K562 (cell line): Measurements from ENCODE around the gene DUSP28. TPM values are rescaled to one million over a fixed set of nuclear protein-coding genes. Genes with fewer than 3 reads are reported as not detected.
A peak's percentile ranks its signal among the peaks of the same experiment; 100 is the strongest.

Experiments used
- CBX2 ChIP-seq: fragments of 200-600 bp; sonication (generic); IDR thresholded peaks from one replicate; pipeline ENCODE4 v1.6.1; 2012; ENCODE audit warnings: mild to moderate bottlenecking, low read length, inconsistent platforms; ENCODE audit not compliant: insufficient read depth, poor library complexity, severe bottlenecking
- CBX3 ChIP-seq, 2 experiments: IDR thresholded peaks; 1 replicate in 1 of 2; 2 replicates in 1 of 2; pipeline ENCODE4 v1.6.1; 2012; ENCODE audit warnings: inconsistent platforms in 2 of 2, low read length in 2 of 2, borderline replicate concordance in 1 of 2, control low read depth in 1 of 2
- EGR1 ChIP-seq: fragments of 450-650 bp; conservative IDR thresholded peaks from 2 replicates; pipeline ENCODE4 v1.6.1; 2017; ENCODE audit warnings: mild to moderate bottlenecking
- EP400 ChIP-seq: fragments of 450-650 bp; IDR thresholded peaks from 2 replicates; pipeline ENCODE4 v1.6.1; 2017; ENCODE audit warnings: antibody characterized with exemption, mild to moderate bottlenecking, moderate library complexity
- ETV6 ChIP-seq, 3 experiments: fragments of 150-350 bp in 1 of 3; sonication (generic) in 1 of 3; formaldehyde crosslinking in 1 of 3; IDR thresholded peaks; 2 replicates each; pipeline versions ENCODE4 v1.6.1 to v1.8.0; 2014 to 2022; ENCODE audit warnings: borderline replicate concordance in 2 of 3, low read depth in 2 of 3, antibody characterized with exemption in 1 of 3, low read length in 1 of 3, mild to moderate bottlenecking in 1 of 3, missing genetic modification reagents in 1 of 3
- KLF13 ChIP-seq: fragments of 450-650 bp; IDR thresholded peaks from 2 replicates; pipeline ENCODE4 v1.6.1; 2016; ENCODE audit warnings: missing genetic modification characterization, low read depth, mild to moderate bottlenecking, missing compliant biosample characterization, moderate library complexity, borderline replicate concordance
- L3MBTL2 ChIP-seq: fragments of 450-650 bp; IDR thresholded peaks from 2 replicates; pipeline ENCODE4 v1.6.1; 2016; ENCODE audit warnings: mild to moderate bottlenecking, moderate library complexity
- MNT ChIP-seq, 2 experiments: fragments of 450-650 bp; conservative IDR thresholded peaks; 2 replicates each; pipeline ENCODE4 v1.6.1; 2017; ENCODE audit warnings: mild to moderate bottlenecking in 2 of 2, moderate library complexity in 2 of 2
- RB1 ChIP-seq: fragments of 450-650 bp; IDR thresholded peaks from 2 replicates; pipeline ENCODE4 v1.6.1; 2017; ENCODE audit warnings: low read depth, mild to moderate bottlenecking
- SAP30 ChIP-seq: fragments of 200-600 bp; sonication (generic); IDR thresholded peaks from 2 replicates; pipeline ENCODE4 v1.6.1; 2012; ENCODE audit warnings: borderline replicate concordance, low read depth, mild to moderate bottlenecking, moderate library complexity, low read length, control low read depth, inconsistent platforms; ENCODE audit not compliant: insufficient read depth, poor library complexity, severe bottlenecking
- SMAD4 ChIP-seq: fragments of 250-450 bp; sonication (Bioruptor Pico); conservative IDR thresholded peaks from 2 replicates; pipeline ENCODE4 v1.8.0; 2021; ENCODE audit warnings: inconsistent platforms, mild to moderate bottlenecking, moderate library complexity
- SP1 ChIP-seq: sonication (generic); formaldehyde crosslinking; IDR thresholded peaks from 2 replicates; pipeline ENCODE4 v1.8.1; 2022; ENCODE audit warnings: mild to moderate bottlenecking, missing genetic modification reagents
- SPI1 ChIP-seq: IDR thresholded peaks from 2 replicates; pipeline ENCODE4 v1.6.1; 2011; ENCODE audit warnings: low read depth, low read length, control low read depth, borderline replicate concordance
- TBP ChIP-seq: optimal IDR thresholded peaks from 2 replicates; pipeline ENCODE3; 2011; ENCODE audit warnings: low read depth, low read length, improper control_type of control experiment
- U2AF2 ChIP-seq: fragments of 200-400 bp; formaldehyde crosslinking; optimal IDR thresholded peaks from 2 replicates; pipeline ENCODE3; 2017; ENCODE audit warnings: low read depth, mild to moderate bottlenecking, low read length
- ZBTB9 ChIP-seq: fragments of 450-650 bp; formaldehyde crosslinking; IDR thresholded peaks from 2 replicates; pipeline ENCODE4 v1.4.0; 2020; ENCODE audit warnings: mild to moderate bottlenecking, moderate library complexity
- ZNF583 ChIP-seq: fragments of 250-450 bp; sonication (Bioruptor Pico); IDR thresholded peaks from 2 replicates; pipeline ENCODE4 v1.4.0; 2020
- ZNF586 ChIP-seq: fragments of 450-650 bp; formaldehyde crosslinking; conservative IDR thresholded peaks from 2 replicates; pipeline ENCODE4 v1.4.0; 2020; ENCODE audit warnings: mild to moderate bottlenecking, moderate library complexity
- polyA plus RNA-seq, 8 experiments: library from polyadenylated mRNA; depleted of rRNA in 4 of 8; stranded (reverse) in 5 of 8; unstranded in 3 of 8; fragments of >200 nt; fragmentation: Nextera tagmentation in 2 of 8; fragmentation: Illumina TruSeq in 1 of 8; extraction: Ambion mirVana in 2 of 8; extraction: Trizol in 1 of 8; gene quantifications; 2 replicates each; pipeline versions ENCODE4 v1.2.1 to v1.2.3, GENCODE V29; 2011 to 2014; ENCODE audit warnings: inconsistent platforms in 1 of 8, missing spikeins in 1 of 8
- total RNA-seq, 7 experiments: library from RNA; depleted of rRNA in 6 of 7; stranded (reverse); fragments of >200 nt in 6 of 7; fragmentation: Illumina TruSeq in 2 of 7; extraction: Trizol in 2 of 7; gene quantifications; 2 replicates each; pipeline versions ENCODE4 v1.2.1 to v1.2.3, GENCODE V29; 2011 to 2021; ENCODE audit warnings: low replicate concordance in 1 of 7
- TF ChIP-seq, protein P1 (sequence below): fragments of 250-450 bp; sonication (Bioruptor Pico); IDR thresholded peaks from 2 replicates; pipeline ENCODE4 v1.9.0; 2021; ENCODE audit warnings: mild to moderate bottlenecking, inconsistent platforms
- TF ChIP-seq, protein P2 (sequence below): fragments of 450-650 bp; conservative IDR thresholded peaks from 2 replicates; pipeline ENCODE4 v1.6.1; 2016; ENCODE audit warnings: missing genetic modification characterization, low read depth, mild to moderate bottlenecking, control low read depth, missing compliant biosample characterization

The DUSP28 gene
- total and polyA plus RNA-seq, 9 of the 15 experiments (the other 6 are each of a cell fraction or from before 2014, with no cell fraction given): 2.8 to 8.1 (median 4.2) TPM

GRCh38 chr2:240586198-240586918 lies 26.2 kb downstream of the DUSP28 start, which contains the start of gene CAPN10 (continued):
- TF ChIP-seq ZBTB9 (CRISPR knock-in tag): peak; percentile 80; the same call in 1 of the 2 replicates
- peak; percentile 60 for TF ChIP-seq RB1
- peak; percentile 71 to 83; a peak in 3 of 4 replicates for TF ChIP-seq MNT (conservative IDR thresholded peaks at IDR 0.05)
- TF ChIP-seq ZNF586: no peak
- TF ChIP-seq, protein P1, sequence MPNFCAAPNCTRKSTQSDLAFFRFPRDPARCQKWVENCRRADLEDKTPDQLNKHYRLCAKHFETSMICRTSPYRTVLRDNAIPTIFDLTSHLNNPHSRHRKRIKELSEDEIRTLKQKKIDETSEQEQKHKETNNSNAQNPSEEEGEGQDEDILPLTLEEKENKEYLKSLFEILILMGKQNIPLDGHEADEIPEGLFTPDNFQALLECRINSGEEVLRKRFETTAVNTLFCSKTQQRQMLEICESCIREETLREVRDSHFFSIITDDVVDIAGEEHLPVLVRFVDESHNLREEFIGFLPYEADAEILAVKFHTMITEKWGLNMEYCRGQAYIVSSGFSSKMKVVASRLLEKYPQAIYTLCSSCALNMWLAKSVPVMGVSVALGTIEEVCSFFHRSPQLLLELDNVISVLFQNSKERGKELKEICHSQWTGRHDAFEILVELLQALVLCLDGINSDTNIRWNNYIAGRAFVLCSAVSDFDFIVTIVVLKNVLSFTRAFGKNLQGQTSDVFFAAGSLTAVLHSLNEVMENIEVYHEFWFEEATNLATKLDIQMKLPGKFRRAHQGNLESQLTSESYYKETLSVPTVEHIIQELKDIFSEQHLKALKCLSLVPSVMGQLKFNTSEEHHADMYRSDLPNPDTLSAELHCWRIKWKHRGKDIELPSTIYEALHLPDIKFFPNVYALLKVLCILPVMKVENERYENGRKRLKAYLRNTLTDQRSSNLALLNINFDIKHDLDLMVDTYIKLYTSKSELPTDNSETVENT (CRISPR knock-in tag): no peak
- TF ChIP-seq SAP30: peak; percentile 40
- no peak for TF ChIP-seq SMAD4 (CRISPR knock-in tag)
- no peak for TF ChIP-seq SPI1
- no peak for TF ChIP-seq CBX3 (IDR thresholded peaks at IDR 0.05; ENCODE audit: borderline replicate concordance in 1 of 2, low read length in 2 of 2)
- TF ChIP-seq CBX2: no peak
- TF ChIP-seq L3MBTL2: peak; percentile 62; the same call in 1 of the 2 replicates
- TF ChIP-seq, protein P2, sequence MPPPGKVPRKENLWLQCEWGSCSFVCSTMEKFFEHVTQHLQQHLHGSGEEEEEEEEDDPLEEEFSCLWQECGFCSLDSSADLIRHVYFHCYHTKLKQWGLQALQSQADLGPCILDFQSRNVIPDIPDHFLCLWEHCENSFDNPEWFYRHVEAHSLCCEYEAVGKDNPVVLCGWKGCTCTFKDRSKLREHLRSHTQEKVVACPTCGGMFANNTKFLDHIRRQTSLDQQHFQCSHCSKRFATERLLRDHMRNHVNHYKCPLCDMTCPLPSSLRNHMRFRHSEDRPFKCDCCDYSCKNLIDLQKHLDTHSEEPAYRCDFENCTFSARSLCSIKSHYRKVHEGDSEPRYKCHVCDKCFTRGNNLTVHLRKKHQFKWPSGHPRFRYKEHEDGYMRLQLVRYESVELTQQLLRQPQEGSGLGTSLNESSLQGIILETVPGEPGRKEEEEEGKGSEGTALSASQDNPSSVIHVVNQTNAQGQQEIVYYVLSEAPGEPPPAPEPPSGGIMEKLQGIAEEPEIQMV (tag): peak; percentile 57; the same call in 1 of the 2 replicates
- peak; percentile 76 for TF ChIP-seq SP1
- peak; percentile 50 for TF ChIP-seq EGR1
- TF ChIP-seq ZNF583 (CRISPR knock-in tag): no peak
- peak; percentile 82 for TF ChIP-seq EP400
- peak; percentile 70; the same call in 1 of the 2 replicates for TF ChIP-seq KLF13
- no peak for TF ChIP-seq U2AF2
- TF ChIP-seq TBP: peak; percentile 41
- TF ChIP-seq ETV6 (IDR thresholded peaks at IDR 0.05; ENCODE audit: borderline replicate concordance in 1 of 2, low read depth in 2 of 2, low read length in 1 of 2): no peak
- TF ChIP-seq ETV6 (CRISPR knock-in tag; IDR thresholded peaks at IDR 0.05; ENCODE audit: borderline replicate concordance): no peak
